Psoas muscle (tissue), 8 donors: Measurements from ENCODE around the gene AQP10. TPM values are rescaled to one million over a fixed set of nuclear protein-coding genes. Genes with fewer than 3 reads are reported as not detected.
"Not testable (repeated sequence)": the region's sequence is repeated elsewhere in the genome, so short reads cannot be mapped to it uniquely, and the experiment has no call there.

Experiments used
- ATAC-seq, 4 donors: fragments of 200-7000 bp; cut with Tn5 transposase; one replicate each; pipeline ENCODE4 v1.9.1; 2020; ENCODE audit warnings: moderate library complexity in 3 of 4, mild to moderate bottlenecking in 2 of 4
- DNase-seq, 2 donors: peaks; one replicate each; pipeline ENCODE4 v3.0.0-alpha.2; 2020
- H3K27ac ChIP-seq: fragments of 200-600 bp; one replicate; pipeline ENCODE4 v1.8.0; 2022
- H3K27me3 ChIP-seq, 3 donors: fragments of 200-600 bp in 1 of 3; one replicate each; pipeline versions ENCODE4 v1.6.1 to v1.8.0; 2013 to 2022; ENCODE audit warnings: low read length in 2 of 3, mild to moderate bottlenecking in 2 of 3, moderate library complexity in 1 of 3; ENCODE audit not compliant: insufficient read depth in 3 of 3
- H3K36me3 ChIP-seq, 2 donors: fragments of 200-600 bp in 1 of 2; one replicate each; pipeline versions ENCODE4 v1.6.1 to v1.8.0; 2013 to 2022; ENCODE audit warnings: low read depth in 1 of 2, mild to moderate bottlenecking in 1 of 2, moderate library complexity in 1 of 2; ENCODE audit not compliant: insufficient read depth in 1 of 2
- H3K4me1 ChIP-seq: fragments of 200-600 bp; one replicate; pipeline ENCODE4 v1.8.0; 2022
- H3K4me3 ChIP-seq: fragments of 200-600 bp; one replicate; pipeline ENCODE4 v1.8.0; 2022; ENCODE audit warnings: mild to moderate bottlenecking
- H3K9me3 ChIP-seq: fragments of 200-600 bp; one replicate; pipeline ENCODE4 v1.8.0; 2022
- WGBS, 3 donors: extraction: QIAGEN DNeasy Blood & Tissue Kit; methylation state at CpG; one replicate each; pipeline versions ENCODE4 v1.1.6 to v1.1.7; 2013; 5-methylcytosine and 5-hydroxymethylcytosine counted together
- intact Hi-C, 2 donors: fragments of 100-400 bp; cut with DNase I; formaldehyde crosslinking; loops; one replicate each; pipeline versions ENCODE4 v1.11.0 to v1.14.2; 2022
- polyA plus RNA-seq, 3 donors: library from polyadenylated mRNA; stranded (reverse); fragments of 200-250 nt; gene quantifications; one replicate each; pipeline ENCODE4 v1.2.3, GENCODE V29; 2013
- total RNA-seq, 4 donors: library from RNA; stranded (reverse); fragmentation: NEBNext Ultra II Directional in 2 of 4; extraction: Animal tissue kit (Norgen Biotek cat#: 25700) in 2 of 4; gene quantifications; one replicate each; pipeline versions ENCODE4 v1.2.1 to v1.2.4, GENCODE V29; 2021 to 2023
- TF ChIP-seq, protein P1 (sequence below): fragments of 200-600 bp; IDR thresholded peaks from one replicate; pipeline ENCODE4 v1.8.0; 2022; ENCODE audit warnings: antibody characterized with exemption
- donor health status: healthy with polysubstance abuse.
- donor health status: DM: no; HTN: no; CAD: no; lungs with moderate emphysema.
- donor health status: Bipolar disorder and iron deficiency.
- donor health status: healthy.
- donor health status: DM: yes; HTN: yes; CAD: no.
- donor health status: DM: no; HTN: no; CAD: no.
- donor health status: DM: no; HTN: no; CAD: no.
- donor health status: DM: yes; HTN: yes; CAD: no.

The AQP10 gene
- total and polyA plus RNA-seq, 7 donors, result 0.04 TPM; not detected in 6

DNA sequence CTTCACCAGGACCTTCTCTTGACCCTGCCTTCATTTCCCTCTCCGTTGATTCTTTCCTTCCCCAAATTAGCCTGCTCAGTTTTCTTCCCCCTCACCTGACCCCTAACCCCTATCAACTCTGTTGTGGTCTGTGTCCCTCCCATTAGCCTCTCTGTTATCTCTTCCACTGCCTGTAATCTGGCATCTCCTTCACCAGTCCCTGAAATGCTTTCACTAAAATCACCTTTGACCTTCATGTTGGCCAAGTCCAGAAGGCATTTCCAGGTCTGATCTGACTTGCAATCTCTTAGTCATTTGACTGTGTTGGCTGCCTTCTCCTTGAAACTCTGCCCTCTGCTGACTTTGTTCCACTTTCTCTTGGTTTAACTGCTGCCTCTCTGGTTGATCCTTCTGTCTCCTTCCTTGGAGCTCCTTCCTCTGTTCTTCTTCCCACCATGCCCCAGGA, 32.6 kb downstream of the AQP10 start:
- no peaks in the 10 kb centered on the region for H3K9me3 ChIP-seq
- TF ChIP-seq, protein P1, sequence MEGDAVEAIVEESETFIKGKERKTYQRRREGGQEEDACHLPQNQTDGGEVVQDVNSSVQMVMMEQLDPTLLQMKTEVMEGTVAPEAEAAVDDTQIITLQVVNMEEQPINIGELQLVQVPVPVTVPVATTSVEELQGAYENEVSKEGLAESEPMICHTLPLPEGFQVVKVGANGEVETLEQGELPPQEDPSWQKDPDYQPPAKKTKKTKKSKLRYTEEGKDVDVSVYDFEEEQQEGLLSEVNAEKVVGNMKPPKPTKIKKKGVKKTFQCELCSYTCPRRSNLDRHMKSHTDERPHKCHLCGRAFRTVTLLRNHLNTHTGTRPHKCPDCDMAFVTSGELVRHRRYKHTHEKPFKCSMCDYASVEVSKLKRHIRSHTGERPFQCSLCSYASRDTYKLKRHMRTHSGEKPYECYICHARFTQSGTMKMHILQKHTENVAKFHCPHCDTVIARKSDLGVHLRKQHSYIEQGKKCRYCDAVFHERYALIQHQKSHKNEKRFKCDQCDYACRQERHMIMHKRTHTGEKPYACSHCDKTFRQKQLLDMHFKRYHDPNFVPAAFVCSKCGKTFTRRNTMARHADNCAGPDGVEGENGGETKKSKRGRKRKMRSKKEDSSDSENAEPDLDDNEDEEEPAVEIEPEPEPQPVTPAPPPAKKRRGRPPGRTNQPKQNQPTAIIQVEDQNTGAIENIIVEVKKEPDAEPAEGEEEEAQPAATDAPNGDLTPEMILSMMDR, result peak; percentile 13
- intact Hi-C loops, result no loop called here
- peaks cover 0 to 9% (median 0%) of the 10 kb centered on the region in 3 donors for H3K27me3 ChIP-seq
- peaks cover 0 to 7% of the 10 kb centered on the region in 2 donors for H3K36me3 ChIP-seq
- ATAC-seq (peak; percentile 54 to 85 (median 77)), DNase-seq (no peak)
- no peak overlapping the region for H3K27ac ChIP-seq
- peak overlapping the region; percentile 59 for H3K4me3 ChIP-seq
- peaks cover 12% of the 10 kb centered on the region for H3K4me1 ChIP-seq
- WGBS, 3 donors, result 0 to 18% (median 13%) methylated on average over 1 of the region's 1 CpG

DNA sequence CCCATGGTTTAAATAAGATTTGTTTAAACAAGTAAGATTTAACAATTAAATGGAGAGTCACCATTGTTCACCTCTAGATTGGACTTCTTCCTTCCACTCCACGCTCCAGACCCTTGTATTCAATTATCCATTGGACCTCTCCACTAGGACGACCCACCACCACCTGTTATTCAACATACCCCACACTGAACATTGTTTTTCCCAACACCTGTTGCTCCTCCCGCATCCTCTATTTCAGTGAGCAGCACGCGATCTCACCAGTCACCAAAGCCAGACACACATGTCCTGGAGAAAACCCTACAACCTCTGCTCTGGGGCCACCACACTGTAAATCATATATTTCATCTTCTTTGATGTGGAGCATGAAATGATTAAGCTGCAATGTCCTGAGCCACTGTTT, 33.1 kb downstream of the AQP10 start:
- DNase-seq (no peak), ATAC-seq (no peak)
- Histone ChIP-seq H3K4me1 (peaks cover 12% of the 10 kb centered on the region), H3K27me3 (peaks cover 0 to 9% (median 0%) of the 10 kb centered on the region in 3 donors), H3K4me3 (no peak overlapping the region), H3K27ac (no peak overlapping the region), H3K9me3 (no peaks in the 10 kb centered on the region), H3K36me3 (peaks cover 0 to 7% of the 10 kb centered on the region in 2 donors)
- 82 to 87% (median 87%) methylated on average over 5 of the region's 5 CpGs for WGBS, 3 donors
- intact Hi-C loops, result no loop called here
- TF ChIP-seq, protein P1, result no peak

DNA sequence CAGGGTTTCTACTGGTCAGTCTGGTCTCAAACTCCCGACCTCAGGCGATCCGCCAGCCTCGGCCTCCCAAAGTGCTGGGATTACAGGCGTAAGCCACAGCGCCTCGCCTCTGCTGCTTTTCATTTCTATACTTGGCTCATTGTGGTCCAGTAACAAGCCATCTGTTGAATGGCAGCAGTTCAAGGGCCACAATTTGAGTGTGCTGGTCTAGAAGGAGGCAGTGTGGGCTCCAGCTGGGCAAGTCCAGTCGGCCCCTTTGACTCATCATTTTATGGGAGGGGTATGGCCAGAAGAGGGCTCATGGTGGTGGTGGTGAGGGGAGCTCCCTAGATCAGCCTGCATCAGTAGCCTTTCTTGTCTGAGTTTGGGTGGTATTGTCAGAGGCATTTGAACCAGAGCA, 37.6 kb downstream of the AQP10 start:
- ATAC-seq, result no peak
- Histone ChIP-seq H3K4me3 (no peak overlapping the region), H3K4me1 (peaks cover under 1% of the 10 kb centered on the region), H3K36me3 (no peaks in the 10 kb centered on the region), H3K9me3 (no peaks in the 10 kb centered on the region), H3K27ac (no peak overlapping the region), H3K27me3 (no peaks in the 10 kb centered on the region)
- intact Hi-C loops, result no loop called here
- DNase-seq, result no peak
- WGBS, 3 donors, result 82 to 87% (median 86%) methylated on average over 8 of the region's 8 CpGs
- TF ChIP-seq, protein P1, result no peak

DNA sequence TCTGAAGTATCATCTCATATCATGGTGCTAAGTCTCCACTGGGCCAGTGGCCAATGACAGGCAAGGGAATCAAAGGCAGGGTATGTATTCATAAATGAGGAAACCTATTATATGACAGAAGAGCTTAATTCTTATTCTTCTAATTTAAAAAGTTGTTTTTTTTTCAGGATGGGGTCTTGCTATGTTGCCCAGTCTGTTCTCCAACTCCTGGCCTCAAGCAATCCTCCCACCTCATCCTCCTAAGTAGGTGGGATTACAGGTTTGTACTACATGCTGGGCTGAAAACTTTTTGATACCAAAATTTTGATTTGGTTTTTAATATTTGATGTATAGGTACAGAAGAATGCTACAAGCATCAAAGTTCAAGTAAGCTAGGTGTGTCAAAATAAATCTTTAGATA, 39.4 kb downstream of the AQP10 start:
- H3K9me3 ChIP-seq, result no peaks in the 10 kb centered on the region
- DNase-seq (no peak), ATAC-seq (no peak)
- intact Hi-C loops, result no loop called here
- no peaks in the 10 kb centered on the region for H3K36me3 ChIP-seq
- no peak overlapping the region for H3K27ac ChIP-seq
- no peaks in the 10 kb centered on the region for H3K4me1 ChIP-seq
- TF ChIP-seq, protein P1, result no peak
- H3K27me3 ChIP-seq, result no peaks in the 10 kb centered on the region
- no peak overlapping the region for H3K4me3 ChIP-seq

DNA sequence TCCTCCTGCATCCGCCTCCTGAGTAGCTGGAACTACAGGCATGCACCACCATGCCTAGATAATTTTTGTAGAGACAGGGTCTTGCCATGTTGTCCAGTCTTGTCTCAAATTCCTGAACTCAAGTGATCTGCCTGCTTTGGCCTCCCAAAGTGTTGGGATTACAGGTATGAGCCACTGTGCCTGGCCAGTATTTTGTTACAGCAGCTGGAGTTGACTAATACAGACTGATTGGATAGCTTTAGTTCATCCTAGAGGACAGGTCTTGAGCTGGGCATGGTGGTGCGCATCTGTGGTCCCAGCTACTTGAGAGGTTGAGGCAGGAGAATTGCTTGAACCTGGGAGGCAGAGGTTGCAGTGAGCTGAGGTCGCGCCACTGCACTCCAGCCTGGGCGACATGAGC, 40.0 kb downstream of the AQP10 start:
- H3K9me3 ChIP-seq, ATAC-seq, intact Hi-C loops, H3K27me3 ChIP-seq, H3K36me3 ChIP-seq, H3K27ac ChIP-seq, H3K4me1 ChIP-seq, H3K4me3 ChIP-seq, DNase-seq: not testable (repeated sequence)
- 84 to 94% (median 86%) methylated on average over 5 of the region's 5 CpGs for WGBS, 3 donors
